ENCODE results near the gene EMX1.

Gene EMX1

GRCh38 chr2:72917138-72917876, at the start of gene EMX1:
Gene EMX1 (plus strand): TSS chr2:72917519. CDS start chr2:72917853, 334 bp downstream.
- DNase-seq (ENCODE audit: low read depth in 3 of 3): peak in 2 of 3 experiments; percentile 33 to 46

- DNase-seq (ENCODE audit: low read depth in 3 of 3): no peak
Observed at GRCh38 chr2:72871060-72871459, 46.3 kb upstream of the EMX1 start.

- no peak for DNase-seq (ENCODE audit: low read depth in 3 of 3)
Observed at GRCh38 chr2:72871880-72872279, 45.4 kb upstream of the EMX1 start.

DNA sequence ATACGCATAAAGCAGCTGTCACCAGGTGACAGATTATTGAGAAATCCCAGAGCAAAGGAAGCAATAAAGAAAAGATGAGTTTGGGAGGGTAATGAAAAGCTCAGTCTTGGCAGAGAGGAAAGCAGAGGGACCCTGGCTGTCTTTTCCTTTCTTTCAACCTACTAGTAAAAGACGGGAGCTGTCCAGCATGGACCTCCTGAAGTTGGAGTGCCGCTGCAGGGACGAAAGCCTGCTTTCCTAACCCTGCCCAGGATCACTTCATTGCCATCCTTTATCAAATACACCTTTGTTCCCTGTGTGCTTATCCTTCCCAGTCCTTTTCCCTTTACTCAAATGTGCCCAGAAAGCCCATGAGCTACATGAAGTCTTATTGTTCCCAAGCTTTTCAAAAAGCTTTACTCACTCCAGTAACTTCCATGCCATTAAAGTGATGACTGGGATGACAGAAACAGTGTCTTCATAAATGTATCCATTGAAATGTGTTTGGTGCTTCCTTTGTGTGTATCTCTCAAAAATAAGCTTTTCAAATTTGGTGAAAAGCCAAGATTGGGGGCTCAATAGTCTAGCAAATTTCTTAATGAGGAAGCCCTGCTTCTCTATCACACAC, 33.9 kb upstream of the EMX1 start:
- DNase-seq (ENCODE audit: low read depth in 3 of 3): no peak

DNA sequence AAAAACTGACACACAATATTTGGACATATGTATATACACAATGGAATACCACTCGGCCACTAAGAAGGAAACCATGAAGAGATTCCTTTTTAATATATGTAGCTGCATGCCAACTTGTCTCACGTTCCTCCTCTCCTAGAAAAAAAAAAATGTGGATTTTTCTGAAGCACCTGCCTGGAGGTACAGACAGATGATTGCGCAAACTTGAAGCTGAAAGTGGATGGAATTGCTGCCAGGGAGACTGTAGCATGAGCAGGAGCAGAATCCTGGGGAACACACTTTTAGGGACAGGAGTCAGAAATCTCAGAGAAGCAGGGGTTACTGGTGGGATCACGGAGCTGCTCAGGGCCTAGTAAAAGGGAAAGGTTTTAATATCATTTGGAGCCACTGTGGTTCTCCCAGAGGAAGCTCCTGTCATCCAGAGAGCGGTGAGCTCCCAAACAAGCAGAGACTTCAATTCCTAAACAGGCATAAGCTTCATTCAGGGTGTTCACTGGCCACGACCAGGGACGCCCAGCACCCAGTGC, 30.8 kb upstream of the EMX1 start:
- no peak for DNase-seq (ENCODE audit: low read depth in 3 of 3)

GRCh38 chr2:72887032-72887739, 30.1 kb upstream of the EMX1 start, which contains the start of gene SPR:
Gene SPR (plus strand): TSS chr2:72887408. CDS start chr2:72887433, 25 bp downstream.
- DNase-seq (ENCODE audit: low read depth in 3 of 3): peak; percentile 20 to 63 (median 48)

- peak; percentile 20 to 42 (median 26) for DNase-seq (ENCODE audit: low read depth in 3 of 3)
Observed at GRCh38 chr2:72887740-72888437, 29.4 kb upstream of the EMX1 start.

GRCh38 chr2:72888438-72889202, 28.7 kb upstream of the EMX1 start:
- no peak for DNase-seq (ENCODE audit: low read depth in 3 of 3)

DNA sequence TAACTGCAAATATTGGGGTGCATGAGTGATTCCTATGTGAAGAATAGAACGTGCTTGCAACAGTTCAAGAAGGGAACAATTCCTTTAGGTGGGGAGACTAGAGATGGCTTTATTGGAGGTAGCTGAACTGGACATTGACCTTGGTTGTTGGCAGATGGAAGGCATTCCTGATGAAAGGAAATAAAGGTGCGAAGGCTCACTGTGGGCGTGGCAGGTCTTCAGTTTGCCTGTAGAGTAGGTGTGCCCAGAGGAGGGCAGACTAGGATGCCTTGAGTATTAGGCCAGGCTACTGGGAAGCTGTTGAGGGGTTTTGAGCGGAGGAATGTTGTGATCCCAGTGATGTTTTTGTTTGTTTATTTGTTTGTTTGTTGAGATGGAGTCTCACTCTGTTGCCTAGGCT, 27.3 kb upstream of the EMX1 start:
- no peak for DNase-seq (ENCODE audit: low read depth in 3 of 3)

GRCh38 chr2:72891091-72891818, 26.1 kb upstream of the EMX1 start:
- no peak for DNase-seq (ENCODE audit: low read depth in 3 of 3)

DNA sequence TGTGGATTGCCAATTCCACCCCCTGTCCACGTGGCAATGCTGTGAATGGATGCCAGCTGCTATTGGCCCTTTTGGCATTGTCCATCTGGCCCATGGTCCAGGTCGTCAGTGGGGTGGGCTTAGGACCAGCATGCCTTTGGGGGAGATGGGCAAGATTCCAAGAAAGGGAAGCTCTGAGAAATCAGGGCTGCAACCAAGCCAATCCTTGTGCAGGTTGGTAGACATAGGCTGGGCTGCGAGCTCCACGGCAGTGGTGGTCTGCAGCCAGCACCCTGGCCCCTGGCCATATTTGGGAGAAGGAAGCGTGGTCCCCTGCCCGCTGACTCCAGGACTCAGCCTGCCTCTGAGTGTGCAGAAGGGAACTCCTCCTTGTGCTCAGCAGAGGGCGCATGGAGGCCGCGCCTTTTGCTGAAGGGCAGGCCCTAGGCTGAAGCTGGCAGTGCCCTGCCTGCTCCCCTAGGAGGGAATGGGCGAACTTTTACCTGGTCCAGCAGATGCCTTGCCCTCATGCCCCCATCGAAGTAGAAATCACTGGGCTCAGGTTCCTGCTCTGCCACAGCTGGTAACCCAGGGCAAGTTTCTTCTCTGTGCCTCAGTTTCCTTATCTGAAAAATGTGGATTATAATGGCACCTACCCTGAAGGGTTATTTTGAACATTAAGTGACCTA, 24.7 kb upstream of the EMX1 start:
- peak; percentile 22 to 31 (median 23) for DNase-seq (ENCODE audit: low read depth in 3 of 3)

GRCh38 chr2:72893594-72894319, 23.6 kb upstream of the EMX1 start:
- DNase-seq (ENCODE audit: low read depth in 3 of 3): no peak

DNA sequence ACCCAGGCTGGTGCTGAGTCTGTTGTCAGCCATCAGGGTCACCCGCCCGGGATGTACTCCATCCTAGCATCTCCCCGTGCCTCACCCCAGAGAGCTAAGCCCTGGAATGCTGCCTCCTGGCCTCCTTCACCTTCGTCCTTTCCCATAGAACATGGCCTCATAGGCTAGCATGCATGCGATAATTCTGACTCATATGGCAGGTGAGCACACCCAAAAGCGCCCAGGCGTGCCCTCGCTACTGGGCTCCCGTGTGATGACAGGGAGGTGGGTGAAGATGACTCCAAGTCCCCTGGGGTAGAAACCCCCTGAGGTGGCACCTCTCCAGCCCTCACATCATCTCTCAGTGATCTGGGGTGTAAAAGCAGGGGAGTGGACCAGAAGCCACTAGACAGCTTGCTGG, 22.8 kb upstream of the EMX1 start:
- no peak for DNase-seq (ENCODE audit: low read depth in 3 of 3)

GRCh38 chr2:72895154-72895553, 22.2 kb upstream of the EMX1 start:
- DNase-seq (ENCODE audit: low read depth in 3 of 3): no peak

- no peak for DNase-seq (ENCODE audit: low read depth in 3 of 3)
Observed at GRCh38 chr2:72895759-72896281, 21.5 kb upstream of the EMX1 start.

DNA sequence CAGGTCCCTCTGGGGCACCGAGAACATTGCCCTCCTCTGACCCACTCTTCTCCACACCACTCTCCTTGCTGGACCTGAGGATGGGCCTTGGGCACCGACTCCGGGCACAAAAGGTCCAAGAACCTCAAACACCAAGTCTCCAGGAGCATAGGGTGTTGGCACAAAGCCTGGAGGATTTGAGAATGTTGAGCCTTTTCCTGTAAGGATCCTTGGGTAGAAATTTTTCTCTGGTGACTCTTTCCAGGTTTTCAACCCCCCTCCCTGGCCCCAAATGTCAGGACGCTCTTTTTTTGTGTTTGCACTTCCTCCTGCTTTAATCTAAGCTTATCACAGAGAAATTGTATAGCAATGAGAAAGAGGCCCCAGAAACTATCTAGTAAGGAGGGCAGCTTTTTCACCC, 20.9 kb upstream of the EMX1 start:
- DNase-seq (ENCODE audit: low read depth in 3 of 3): no peak

DNA sequence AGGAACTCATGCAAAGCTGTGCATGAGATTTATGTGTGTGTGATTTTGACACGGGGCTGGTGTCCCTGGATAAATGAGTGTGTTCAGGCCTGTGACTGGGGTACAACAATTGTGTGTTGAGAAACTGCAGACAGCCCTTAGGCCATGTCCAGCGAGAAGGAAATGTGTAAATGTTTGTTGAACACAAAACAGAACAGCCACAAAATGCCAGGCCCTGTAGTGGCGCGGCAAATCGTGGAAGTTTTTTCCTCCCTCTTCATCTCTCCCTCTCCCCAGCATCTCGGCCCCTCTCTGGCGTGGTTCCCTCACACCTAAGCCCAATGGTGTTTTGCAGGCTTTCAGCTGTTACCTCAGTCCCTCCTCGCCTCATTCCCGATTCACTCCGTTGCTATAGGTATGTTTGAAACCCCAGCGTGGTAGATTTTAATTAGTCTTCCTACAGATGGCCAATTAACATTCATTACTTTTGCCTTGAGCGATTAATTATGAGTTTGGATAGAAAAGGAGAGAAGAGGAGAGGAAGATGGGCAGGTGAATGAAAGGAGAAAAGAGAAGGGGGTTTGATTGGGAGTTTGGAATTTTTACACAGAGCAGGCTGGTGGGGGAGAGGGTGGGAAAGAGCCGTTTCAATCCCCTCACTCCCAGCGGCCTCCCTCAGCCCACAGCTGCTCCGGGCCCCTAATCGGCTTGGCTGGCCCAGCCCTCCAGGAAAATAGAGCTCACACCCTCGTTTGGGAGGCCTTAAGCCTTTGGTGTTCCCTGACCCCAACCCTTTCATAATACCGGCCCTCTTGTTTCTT, 19.3 kb upstream of the EMX1 start:
- DNase-seq (ENCODE audit: low read depth in 3 of 3): no peak

GRCh38 chr2:72898585-72898906, 18.8 kb upstream of the EMX1 start:
- no peak for DNase-seq (ENCODE audit: low read depth in 3 of 3)

All from stimulated activated CD4-positive, alpha-beta T cell treated with anti-CD3 and anti-CD28 coated beads, TNF-alpha, amount 100 ng/mL, for 4 hours (primary cell).